HG03097 (cell line): ENCODE data around the gene STAG1.
"Not testable (repeated sequence)": the region's sequence is repeated elsewhere in the genome, so short reads cannot be mapped to it uniquely, and the experiment has no call there.

Experiments used
- ATAC-seq: cut with Tn5 transposase; IDR thresholded peaks from one replicate; pipeline ENCODE4 v1.9.1; 2021; ENCODE audit not compliant: unreplicated experiment, low FRiP score

Gene STAG1

GRCh38 chr3:136437043-136437442 is 315.1 kb downstream of the STAG1 start:
- ATAC-seq: no peak

DNA sequence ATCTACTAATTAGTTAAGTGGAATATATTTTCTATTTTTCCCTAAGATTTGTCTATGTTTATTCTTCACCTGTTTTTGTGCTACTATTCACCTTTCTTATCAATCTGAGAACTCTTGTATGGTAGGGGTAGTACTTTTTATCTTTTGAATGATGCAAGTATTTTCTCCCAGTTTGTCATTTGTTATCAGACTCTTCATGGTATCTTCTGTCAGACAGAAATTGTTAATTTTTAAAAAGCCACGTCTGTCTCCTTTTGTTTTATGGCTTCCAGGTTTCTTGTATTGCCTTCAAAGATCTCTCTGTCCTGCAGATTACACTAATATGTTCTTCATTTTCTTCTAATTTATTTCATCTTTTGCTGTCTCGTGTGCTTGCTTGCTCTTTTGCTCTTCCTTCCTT is 317.7 kb downstream of the STAG1 start:
- ATAC-seq: no peak

GRCh38 chr3:136432685-136433084 is 319.5 kb downstream of the STAG1 start:
- no peak for ATAC-seq

DNA sequence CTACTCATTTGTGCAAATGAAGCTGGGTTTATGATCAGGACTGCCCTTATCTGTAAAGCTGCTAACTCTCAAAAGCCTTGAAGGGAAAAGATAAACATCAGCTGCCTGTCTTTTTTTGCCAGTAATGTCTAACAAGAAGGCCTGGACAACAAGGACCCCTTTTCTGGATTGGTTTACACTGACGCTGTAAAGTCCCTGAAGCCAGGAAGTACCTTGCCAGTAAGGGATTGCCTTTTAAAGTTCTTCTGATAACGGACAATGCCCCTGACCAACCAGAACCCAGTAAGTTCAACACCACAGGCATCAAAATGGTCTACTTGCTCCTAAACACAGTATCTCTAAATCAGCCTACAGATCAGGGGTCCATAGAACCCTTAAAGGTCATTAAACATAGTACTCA is 324.0 kb downstream of the STAG1 start:
- no peak for ATAC-seq

DNA sequence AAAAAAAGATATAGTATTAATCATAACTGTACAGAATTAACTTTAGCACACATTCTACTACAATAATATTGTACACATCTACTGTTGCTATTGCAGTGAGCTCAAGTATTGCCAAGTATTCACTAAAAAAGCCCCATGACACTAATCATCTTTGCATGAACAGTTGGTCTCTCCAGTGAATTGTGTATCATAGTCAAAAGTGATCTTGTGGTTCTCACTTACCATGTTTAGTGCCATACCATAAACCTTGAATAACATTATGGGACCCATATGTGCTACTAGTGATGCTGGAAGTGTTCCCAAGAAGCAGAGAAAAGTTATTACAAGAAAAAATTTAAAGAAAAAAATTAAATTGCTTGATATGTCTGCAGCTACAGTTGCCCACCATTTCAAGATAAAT is 324.9 kb downstream of the STAG1 start:
- no peak for ATAC-seq

- ATAC-seq: no peak
Observed at GRCh38 chr3:136414476-136414875, 337.7 kb downstream of the STAG1 start.

DNA sequence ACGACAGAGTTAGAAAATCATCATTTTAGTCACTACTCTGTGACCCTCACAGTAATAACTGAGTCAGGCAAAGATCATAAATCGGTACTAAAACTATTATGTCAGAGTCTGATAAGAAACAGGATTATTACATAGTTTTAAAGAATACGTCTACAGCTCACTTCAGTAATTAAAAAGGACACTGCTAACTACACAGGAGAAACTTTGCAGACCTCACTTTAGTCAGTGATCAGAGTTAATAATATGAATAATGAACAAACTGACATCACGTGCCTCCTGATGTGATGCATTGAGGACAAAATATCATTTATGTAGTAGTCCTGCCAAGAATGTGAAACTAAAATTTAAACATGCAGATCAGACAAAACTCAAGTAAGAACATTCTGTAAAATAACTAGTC is 339.9 kb downstream of the STAG1 start:
- no peak for ATAC-seq

DNA sequence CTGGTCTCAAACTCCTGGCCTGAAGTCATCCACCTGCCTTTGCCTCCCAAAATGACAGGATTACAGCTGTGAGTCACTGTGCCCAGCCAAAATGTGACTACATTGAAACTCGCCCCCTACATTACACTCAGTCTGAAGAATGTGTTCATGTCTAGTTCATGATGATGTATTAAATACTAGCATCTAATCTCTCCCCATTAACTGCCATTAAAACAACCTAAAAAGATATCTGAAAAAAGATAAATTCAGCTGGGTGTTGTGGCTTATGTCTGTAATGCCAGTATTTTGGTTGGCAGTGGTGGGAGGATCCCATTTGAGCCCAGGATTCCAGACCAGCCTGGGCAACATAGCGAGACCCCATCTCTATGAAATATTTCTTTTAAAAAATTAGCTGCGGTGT is 342.6 kb downstream of the STAG1 start:
- ATAC-seq: no peak

DNA sequence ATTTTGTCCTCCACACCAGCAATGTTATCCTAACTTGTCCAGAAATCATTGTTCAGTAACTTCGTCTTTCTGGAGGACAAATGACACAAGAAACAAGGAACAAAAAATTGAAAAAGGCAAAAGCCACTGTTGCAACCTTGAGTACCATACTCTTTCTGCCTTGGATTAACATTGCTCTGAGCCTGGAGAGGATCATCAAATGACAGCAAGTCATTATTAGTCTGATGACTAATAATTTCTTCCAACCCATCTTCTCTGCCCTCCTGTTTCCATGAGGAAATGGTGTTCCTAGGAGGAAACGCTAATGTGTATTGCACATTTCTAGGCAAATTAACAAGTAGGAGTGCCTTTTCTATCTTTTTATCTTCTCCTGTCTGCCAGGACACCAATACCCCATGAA is 348.1 kb downstream of the STAG1 start:
- no peak for ATAC-seq

DNA sequence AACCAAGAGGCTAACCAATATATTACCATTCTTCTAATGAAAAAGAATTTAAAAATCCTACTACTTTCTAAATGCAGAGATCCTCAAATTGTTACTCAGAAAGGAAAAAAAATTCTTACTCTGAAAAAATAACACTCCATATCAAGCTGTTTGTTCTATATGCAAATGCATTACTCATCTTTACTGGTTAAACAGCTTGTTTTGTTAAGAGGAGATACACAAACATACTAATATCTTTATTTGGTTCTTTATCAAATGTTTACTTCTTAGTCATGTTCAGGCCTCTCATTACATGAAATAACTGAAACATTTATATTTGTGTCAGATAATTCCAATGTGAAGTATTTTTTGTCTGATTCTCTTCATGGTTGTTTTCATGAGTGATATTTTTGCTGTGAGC is 355.3 kb downstream of the STAG1 start:
- no peak for ATAC-seq

DNA sequence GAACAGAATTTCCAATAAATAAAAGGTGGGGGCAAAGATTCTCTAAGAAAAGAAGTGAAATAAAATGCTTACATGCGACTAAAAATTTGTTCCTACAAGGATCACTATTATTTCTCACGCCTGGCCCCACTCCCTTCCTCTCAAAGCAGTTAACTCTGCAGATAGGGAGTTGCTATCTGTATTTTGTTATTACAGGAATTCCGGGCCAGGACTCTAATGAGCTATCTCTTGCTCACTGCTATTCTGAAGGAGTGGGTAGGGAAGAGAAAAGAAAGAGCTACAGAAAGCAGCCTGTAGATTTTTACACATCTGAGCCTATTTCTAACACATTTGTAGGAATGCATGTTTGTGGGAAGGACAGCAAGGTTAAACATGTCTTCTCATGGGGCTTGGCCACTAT is 361.6 kb downstream of the STAG1 start:
- no peak for ATAC-seq

GRCh38 chr3:136387031-136387430 is 365.1 kb downstream of the STAG1 start:
- ATAC-seq: no peak

DNA sequence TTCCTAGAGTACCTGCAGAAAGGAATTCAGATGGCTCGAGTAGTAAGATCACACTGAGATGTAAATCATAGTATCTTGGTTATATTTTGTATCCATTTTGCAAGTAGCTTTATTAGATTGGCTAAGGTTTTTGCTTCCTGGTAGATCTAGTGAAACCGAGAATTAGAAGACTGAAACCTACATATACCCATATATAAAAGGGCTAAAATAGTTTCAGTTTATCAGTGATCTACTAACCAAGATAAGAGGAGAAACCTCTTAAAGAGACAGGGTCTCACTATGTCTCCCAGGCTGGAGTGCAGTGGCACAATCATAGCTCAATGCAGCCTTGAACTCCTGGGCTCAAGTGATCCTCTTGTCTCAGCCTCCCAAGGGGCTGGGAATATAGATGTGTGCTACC is 366.7 kb downstream of the STAG1 start:
- peak; percentile 79 for ATAC-seq

DNA sequence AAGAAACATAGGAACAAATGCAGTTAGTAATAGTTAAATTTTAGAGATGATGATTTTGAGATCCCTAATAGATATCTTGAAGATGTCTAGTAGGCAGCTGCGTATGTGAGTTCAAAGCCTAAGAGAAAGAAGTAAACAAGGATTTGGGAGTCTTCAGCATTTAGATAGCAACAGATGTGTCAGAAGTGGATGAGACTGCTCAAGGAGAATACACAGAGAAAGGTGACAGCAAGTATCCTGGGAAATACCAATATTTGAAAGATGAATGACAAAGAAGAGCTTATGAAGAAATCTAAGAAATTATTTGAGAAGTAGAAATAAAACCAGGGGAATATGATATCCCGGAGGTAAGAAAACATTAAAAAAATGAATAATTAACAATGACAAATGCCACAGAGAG is 371.1 kb downstream of the STAG1 start:
- ATAC-seq: no peak

DNA sequence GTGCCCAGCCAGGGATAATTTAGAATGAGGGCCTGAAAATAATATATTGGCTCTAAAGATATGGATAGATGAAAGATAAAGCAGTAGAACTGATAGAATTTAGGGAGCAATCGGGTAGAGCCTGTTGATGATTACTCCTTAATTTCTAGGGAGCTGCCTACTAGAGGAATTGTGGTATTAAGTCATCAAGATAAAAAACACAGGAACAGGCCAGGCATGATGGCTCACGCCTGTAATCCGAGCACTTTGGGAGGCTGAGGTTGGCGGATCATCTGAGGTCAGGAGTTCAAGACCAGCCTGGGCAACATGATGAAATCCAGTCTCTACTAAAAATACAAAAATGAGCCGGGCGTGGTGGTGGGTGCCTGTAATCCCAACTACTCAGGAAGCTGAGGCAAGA is 371.6 kb downstream of the STAG1 start:
- no peak for ATAC-seq

DNA sequence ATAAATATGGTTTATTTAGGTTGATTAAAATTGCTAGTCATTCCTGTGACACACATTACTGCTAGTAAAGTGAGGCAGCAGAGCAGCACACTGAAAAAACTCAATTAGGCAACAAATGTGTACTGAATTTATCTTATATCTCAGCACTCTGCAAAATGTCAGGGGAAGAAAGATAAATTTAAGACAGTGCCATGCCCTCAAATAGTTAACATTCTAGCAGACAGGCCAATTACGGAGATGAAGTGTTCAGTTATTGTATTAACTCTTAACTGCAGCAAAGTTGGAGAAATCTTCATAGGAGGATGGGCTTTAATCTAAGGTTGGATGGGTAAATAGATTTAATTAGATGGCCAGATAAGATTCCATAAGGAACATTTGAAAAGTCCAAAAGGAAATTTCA is 374.2 kb downstream of the STAG1 start:
- ATAC-seq: no peak

DNA sequence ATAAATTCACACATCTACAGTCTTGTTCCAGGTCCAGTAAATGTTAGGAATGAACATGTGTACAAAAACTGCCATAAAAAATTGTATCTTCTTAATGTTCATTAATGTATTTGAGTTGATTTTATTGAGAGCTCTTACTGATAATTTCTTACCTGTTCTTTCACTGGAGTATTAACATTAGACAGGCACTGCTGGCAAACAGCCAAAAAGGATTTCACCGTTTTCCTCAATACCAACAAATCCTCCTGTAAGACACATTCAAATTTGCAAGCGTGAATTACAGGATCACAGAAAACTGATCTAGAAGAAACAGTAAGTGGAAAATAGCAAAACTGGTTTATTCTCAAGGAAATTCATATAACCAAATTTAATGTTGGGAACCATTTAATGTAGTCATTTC is 374.7 kb downstream of the STAG1 start:
- ATAC-seq: no peak

DNA sequence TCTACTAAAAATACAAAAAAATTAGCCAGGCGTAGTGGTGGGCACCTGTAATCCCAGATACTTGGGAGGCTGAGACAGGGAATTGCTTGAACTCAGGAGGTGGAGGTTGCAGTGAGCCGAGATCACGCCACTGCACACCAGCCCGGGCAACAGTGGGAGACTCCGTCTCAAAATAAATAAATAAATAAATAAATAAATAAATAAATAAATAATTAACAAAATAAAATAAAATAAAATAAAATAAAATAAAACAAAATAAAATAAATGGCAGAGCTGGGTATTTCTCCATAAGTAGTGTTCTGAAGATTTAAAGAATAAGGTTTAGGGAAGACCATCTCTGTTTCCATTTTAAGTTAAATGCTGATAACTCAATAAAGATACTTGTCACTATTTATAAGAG is 376.4 kb downstream of the STAG1 start:
- ATAC-seq: not testable (repeated sequence)

GRCh38 chr3:136366289-136366688 is 385.9 kb downstream of the STAG1 start:
- no peak for ATAC-seq

- no peak for ATAC-seq
Observed at GRCh38 chr3:136353461-136353860, 398.7 kb downstream of the STAG1 start.

DNA sequence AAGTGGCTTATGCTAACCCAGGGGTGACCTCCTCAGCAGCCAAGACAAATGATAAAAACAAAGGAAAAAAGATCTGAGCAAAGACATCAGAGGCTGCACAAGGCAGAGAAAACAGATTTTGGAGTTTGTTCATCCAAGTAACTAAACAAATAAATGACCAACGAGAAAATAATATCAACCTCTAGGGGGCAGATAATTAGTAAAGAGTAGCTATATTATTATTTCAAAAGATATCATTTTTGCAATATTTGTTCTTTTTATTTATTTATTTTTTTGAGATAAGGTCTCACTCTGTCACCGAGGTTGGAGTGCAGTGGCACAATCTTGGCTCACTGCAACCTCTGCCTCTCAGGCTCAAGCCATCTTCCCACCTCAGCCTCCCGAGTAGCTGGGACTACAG is 400.3 kb downstream of the STAG1 start:
- no peak for ATAC-seq

- no peak for ATAC-seq
Observed at GRCh38 chr3:136351351-136351750, 400.8 kb downstream of the STAG1 start.

DNA sequence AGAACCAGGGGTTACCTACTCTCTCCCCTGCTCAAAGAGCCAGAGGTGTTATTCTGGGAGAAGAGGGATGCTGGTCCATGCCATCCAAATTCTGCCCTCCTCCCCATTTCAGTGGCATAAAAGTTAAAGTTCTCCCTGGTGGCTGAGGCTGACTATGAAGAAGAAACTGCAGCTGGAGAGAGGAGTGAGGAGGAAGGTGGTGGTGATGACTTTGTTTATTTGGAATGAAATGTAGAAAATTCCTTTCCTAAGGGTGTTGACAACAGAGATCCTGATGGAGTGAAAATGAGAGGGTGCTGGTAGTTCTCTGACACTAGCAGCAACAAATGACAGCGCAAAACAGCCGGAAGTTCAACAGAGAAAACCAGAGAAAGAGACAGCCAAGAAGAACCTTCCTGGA is 401.6 kb downstream of the STAG1 start:
- ATAC-seq: no peak

GRCh38 chr3:136350132-136350531 is 402.0 kb downstream of the STAG1 start:
- no peak for ATAC-seq
